Hepatocyte (in vitro differentiated cells): ENCODE results near the gene SRBD1.

Source experiments
- EZH2 ChIP-seq: fragments of 200-600 bp; sonication (generic); IDR thresholded peaks from 2 replicates; pipeline ENCODE4 v1.6.1; 2016; ENCODE audit warnings: antibody characterized with exemption, mild to moderate bottlenecking, borderline replicate concordance
- TF ChIP-seq, protein P1 (sequence below): fragments of 200-600 bp; sonication (generic); IDR thresholded peaks from 2 replicates; pipeline ENCODE4 v1.5.1; 2016; ENCODE audit warnings: antibody characterized with exemption, mild to moderate bottlenecking; ENCODE audit not compliant: poor library complexity

DNA sequence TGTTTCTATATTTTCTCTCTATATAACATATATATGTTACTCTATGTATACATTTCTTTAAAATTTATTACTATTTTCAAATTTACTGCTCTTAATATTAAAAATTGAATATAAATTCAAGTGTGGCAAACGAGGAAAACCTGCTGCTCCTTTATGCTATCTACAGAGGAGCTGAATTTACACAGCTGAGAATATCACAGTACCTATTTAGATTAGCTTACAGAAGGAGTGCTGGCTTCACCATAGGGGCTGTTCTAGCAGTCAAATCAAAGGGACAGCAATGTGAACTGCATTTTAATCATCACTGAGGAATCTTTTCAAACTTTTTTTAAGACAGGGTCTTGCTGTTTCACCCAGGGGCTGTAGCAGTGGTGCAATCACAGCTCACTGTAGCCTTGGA is 213.8 kb downstream of the SRBD1 start:
- TF ChIP-seq, protein P1, sequence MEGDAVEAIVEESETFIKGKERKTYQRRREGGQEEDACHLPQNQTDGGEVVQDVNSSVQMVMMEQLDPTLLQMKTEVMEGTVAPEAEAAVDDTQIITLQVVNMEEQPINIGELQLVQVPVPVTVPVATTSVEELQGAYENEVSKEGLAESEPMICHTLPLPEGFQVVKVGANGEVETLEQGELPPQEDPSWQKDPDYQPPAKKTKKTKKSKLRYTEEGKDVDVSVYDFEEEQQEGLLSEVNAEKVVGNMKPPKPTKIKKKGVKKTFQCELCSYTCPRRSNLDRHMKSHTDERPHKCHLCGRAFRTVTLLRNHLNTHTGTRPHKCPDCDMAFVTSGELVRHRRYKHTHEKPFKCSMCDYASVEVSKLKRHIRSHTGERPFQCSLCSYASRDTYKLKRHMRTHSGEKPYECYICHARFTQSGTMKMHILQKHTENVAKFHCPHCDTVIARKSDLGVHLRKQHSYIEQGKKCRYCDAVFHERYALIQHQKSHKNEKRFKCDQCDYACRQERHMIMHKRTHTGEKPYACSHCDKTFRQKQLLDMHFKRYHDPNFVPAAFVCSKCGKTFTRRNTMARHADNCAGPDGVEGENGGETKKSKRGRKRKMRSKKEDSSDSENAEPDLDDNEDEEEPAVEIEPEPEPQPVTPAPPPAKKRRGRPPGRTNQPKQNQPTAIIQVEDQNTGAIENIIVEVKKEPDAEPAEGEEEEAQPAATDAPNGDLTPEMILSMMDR, result no peak
- TF ChIP-seq EZH2, result no peak
